Stimulated activated CD4-positive, alpha-beta T cell treated with anti-CD3 and anti-CD28 coated beads, Interleukin-1b, Interleukin-23, amount 100 ng/mL, for 24 hours (primary cell): ENCODE results near the gene PIGT.

Experiments used
- DNase-seq, 4 experiments: peaks; one replicate each; pipeline ENCODE4 v3.0.0-alpha.2; 2020; ENCODE audit warnings: low read depth in 4 of 4, low spot score in 1 of 4

Gene PIGT

GRCh38 chr20:45427236-45428149 lies 11.6 kb downstream of the PIGT start:
- DNase-seq = no peak

- DNase-seq = no peak
These were observed 13.7 kb downstream of the PIGT start for GRCh38 chr20:45429618-45430017.

GRCh38 chr20:45432294-45432693 lies 16.4 kb downstream of the PIGT start:
- no peak for DNase-seq

GRCh38 chr20:45433316-45433715 lies 17.4 kb downstream of the PIGT start:
- no peak for DNase-seq

- DNase-seq = no peak
These were observed 18.0 kb downstream of the PIGT start for GRCh38 chr20:45433976-45434375.

- peak; percentile 64 to 80 (median 74) for DNase-seq
These were observed 21.0 kb downstream of the PIGT start for GRCh38 chr20:45436732-45437485.

GRCh38 chr20:45440424-45440823 lies 24.5 kb downstream of the PIGT start:
- no peak for DNase-seq

- DNase-seq = no peak
These were observed 25.1 kb downstream of the PIGT start for GRCh38 chr20:45440891-45441685.

GRCh38 chr20:45441746-45442145 lies 25.8 kb downstream of the PIGT start:
- no peak for DNase-seq

GRCh38 chr20:45444050-45444449 lies 28.1 kb downstream of the PIGT start:
- no peak for DNase-seq

- DNase-seq = no peak
These were observed 30.0 kb downstream of the PIGT start for GRCh38 chr20:45445805-45446562.

GRCh38 chr20:45448270-45448669 lies 32.3 kb downstream of the PIGT start:
- DNase-seq = no peak

GRCh38 chr20:45449528-45449927 lies 33.6 kb downstream of the PIGT start:
- DNase-seq = no peak

GRCh38 chr20:45450097-45450818 lies 34.3 kb downstream of the PIGT start:
- no peak for DNase-seq

- no peak for DNase-seq
These were observed 36.3 kb downstream of the PIGT start for GRCh38 chr20:45452238-45452637.

GRCh38 chr20:45452772-45453691 lies 37.1 kb downstream of the PIGT start:
- DNase-seq = no peak

GRCh38 chr20:45456632-45457031 lies 40.7 kb downstream of the PIGT start:
- DNase-seq = no peak

GRCh38 chr20:45459606-45460005 lies 43.7 kb downstream of the PIGT start:
- no peak for DNase-seq

GRCh38 chr20:45461225-45461624 lies 45.3 kb downstream of the PIGT start:
- DNase-seq = no peak
